ENCODE data around the gene CD99L2.
"Not testable (repeated sequence)": the region's sequence is repeated elsewhere in the genome, so short reads cannot be mapped to it uniquely, and the experiment has no call there.

Gene CD99L2

GRCh38 chrX:150833454-150834056 is 64.9 kb downstream of the CD99L2 start:
- TF ChIP-seq CTCF (IDR thresholded peaks at IDR 0.05; ENCODE audit: insufficient read depth, low read depth, low read length, missing control alignments): no peak
- H3K4me3 ChIP-seq (ENCODE audit: low read length): no peak overlapping the region
- DNase-seq (ENCODE audit: low read depth): no peak

GRCh38 chrX:150831863-150832262 is 66.6 kb downstream of the CD99L2 start:
- no peak for TF ChIP-seq CTCF (IDR thresholded peaks at IDR 0.05; ENCODE audit: insufficient read depth, low read depth, low read length, missing control alignments)
- no peak for DNase-seq (ENCODE audit: low read depth)
- H3K4me3 ChIP-seq (ENCODE audit: low read length): no peak overlapping the region

- DNase-seq (ENCODE audit: low read depth): no peak
- no peak for TF ChIP-seq CTCF (IDR thresholded peaks at IDR 0.05; ENCODE audit: insufficient read depth, low read depth, low read length, missing control alignments)
- H3K4me3 ChIP-seq (ENCODE audit: low read length): no peak overlapping the region
Measured at GRCh38 chrX:150828785-150829184, 69.7 kb downstream of the CD99L2 start.

- not testable (repeated sequence) for DNase-seq (ENCODE audit: low read depth); H3K4me3 ChIP-seq (ENCODE audit: low read length)
Measured at GRCh38 chrX:150824352-150824751, 74.1 kb downstream of the CD99L2 start.

- not testable (repeated sequence) for H3K4me3 ChIP-seq (ENCODE audit: low read length)
Measured at GRCh38 chrX:150823826-150824225, 74.6 kb downstream of the CD99L2 start.

GRCh38 chrX:150821971-150822370 is 76.5 kb downstream of the CD99L2 start:
- no peak for TF ChIP-seq CTCF (IDR thresholded peaks at IDR 0.05; ENCODE audit: insufficient read depth, low read depth, low read length, missing control alignments)
- DNase-seq (ENCODE audit: low read depth): no peak
- no peak overlapping the region for H3K4me3 ChIP-seq (ENCODE audit: low read length)

More at GRCh38 chrX:150823826-150824225, 74.6 kb downstream of the CD99L2 start:
- not testable (repeated sequence) for DNase-seq (ENCODE audit: low read depth)

- no peak for DNase-seq (ENCODE audit: low read depth)
- no peak overlapping the region for H3K4me3 ChIP-seq (ENCODE audit: low read length)
- no peak for TF ChIP-seq CTCF (IDR thresholded peaks at IDR 0.05; ENCODE audit: insufficient read depth, low read depth, low read length, missing control alignments)
Measured at GRCh38 chrX:150813922-150814321, 84.5 kb downstream of the CD99L2 start.

- no peak for TF ChIP-seq CTCF (IDR thresholded peaks at IDR 0.05; ENCODE audit: insufficient read depth, low read depth, low read length, missing control alignments)
Measured at GRCh38 chrX:150806827-150807226, 91.6 kb downstream of the CD99L2 start.

More at GRCh38 chrX:150806827-150807226, 91.6 kb downstream of the CD99L2 start:
- DNase-seq (ENCODE audit: low read depth): no peak
- no peak overlapping the region for H3K4me3 ChIP-seq (ENCODE audit: low read length)

Data from epithelial cell of esophagus (primary cell).